Body of pancreas (tissue), 4 donors: ENCODE data around the gene CCSER1.

Experiments used
- POLR2A ChIP-seq, 3 donors: fragments of 450-650 bp; IDR thresholded peaks; one replicate each; pipeline ENCODE4 v1.6.1; 2016; ENCODE audit warnings: antibody characterized with exemption in 3 of 3, mild to moderate bottlenecking in 2 of 3
- TF ChIP-seq, protein P1 (sequence below), 7 experiments: fragments of 450-650 bp in 4 of 7; fragments of 200-600 bp in 3 of 7; sonication (generic) in 3 of 7; IDR thresholded peaks; one replicate each; pipeline ENCODE4 v1.5.1; 2016 to 2019; ENCODE audit warnings: antibody characterized with exemption in 7 of 7

DNA sequence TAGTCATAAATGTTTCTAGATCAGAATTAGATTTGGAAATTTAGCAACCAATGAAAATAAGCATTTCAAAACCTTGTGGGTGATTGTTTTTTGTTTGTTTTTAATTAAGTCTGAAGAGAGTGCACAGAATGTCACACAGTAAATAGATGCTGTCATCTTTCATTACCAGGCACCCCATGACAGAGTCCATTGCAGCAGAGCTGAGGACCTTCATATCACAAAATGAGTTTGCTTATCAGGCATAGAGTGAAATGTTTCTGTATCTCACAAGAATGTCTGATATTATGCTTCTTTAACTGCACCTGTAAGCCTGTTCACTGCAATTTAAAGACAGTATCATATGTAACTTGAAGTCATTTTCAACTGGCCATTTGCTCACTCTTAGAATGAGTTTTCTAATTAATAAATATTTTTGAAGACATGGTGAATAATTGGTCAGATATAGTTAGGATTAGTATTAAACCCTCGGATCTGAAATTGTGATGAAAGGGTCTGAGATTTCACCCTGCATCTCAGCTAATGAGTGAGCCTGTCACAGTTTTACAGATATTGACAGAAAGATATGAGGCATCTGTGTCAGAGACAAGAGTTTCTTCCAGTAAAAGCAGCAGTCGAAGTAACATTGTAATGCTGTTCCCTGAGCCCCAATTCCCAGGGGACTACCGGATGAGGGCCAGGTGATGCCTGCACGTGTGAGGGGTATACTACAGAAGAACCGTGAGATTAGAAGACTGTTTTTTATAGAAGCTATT lies 416.4 kb downstream of the CCSER1 start:
- TF ChIP-seq, protein P1, sequence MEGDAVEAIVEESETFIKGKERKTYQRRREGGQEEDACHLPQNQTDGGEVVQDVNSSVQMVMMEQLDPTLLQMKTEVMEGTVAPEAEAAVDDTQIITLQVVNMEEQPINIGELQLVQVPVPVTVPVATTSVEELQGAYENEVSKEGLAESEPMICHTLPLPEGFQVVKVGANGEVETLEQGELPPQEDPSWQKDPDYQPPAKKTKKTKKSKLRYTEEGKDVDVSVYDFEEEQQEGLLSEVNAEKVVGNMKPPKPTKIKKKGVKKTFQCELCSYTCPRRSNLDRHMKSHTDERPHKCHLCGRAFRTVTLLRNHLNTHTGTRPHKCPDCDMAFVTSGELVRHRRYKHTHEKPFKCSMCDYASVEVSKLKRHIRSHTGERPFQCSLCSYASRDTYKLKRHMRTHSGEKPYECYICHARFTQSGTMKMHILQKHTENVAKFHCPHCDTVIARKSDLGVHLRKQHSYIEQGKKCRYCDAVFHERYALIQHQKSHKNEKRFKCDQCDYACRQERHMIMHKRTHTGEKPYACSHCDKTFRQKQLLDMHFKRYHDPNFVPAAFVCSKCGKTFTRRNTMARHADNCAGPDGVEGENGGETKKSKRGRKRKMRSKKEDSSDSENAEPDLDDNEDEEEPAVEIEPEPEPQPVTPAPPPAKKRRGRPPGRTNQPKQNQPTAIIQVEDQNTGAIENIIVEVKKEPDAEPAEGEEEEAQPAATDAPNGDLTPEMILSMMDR (IDR thresholded peaks at IDR 0.05) = no peak
- no peak for TF ChIP-seq POLR2A (IDR thresholded peaks at IDR 0.05)
